Mesendoderm (in vitro differentiated cells): ENCODE data around the gene DIPK1A.

Experiments used
- DNase-seq: peaks from one replicate; pipeline ENCODE4 v3.0.0; 2013
- H2AK5ac ChIP-seq: 2 replicates; pipeline ENCODE4 v1.6.1; 2013; ENCODE audit warnings: low read length, inconsistent platforms
- H2BK120ac ChIP-seq: 2 replicates; pipeline ENCODE4 v1.6.1; 2013; ENCODE audit warnings: low read depth, mild to moderate bottlenecking, low read length, moderate library complexity, mixed read lengths
- H2BK15ac ChIP-seq: replicated peaks from 2 replicates; pipeline ENCODE4 v1.6.1; 2013; ENCODE audit warnings: low read depth, mild to moderate bottlenecking, moderate library complexity
- H2BK5ac ChIP-seq: 2 replicates; pipeline ENCODE4 v1.6.1; 2013; ENCODE audit warnings: low read length, inconsistent platforms
- H3K18ac ChIP-seq: 2 replicates; pipeline ENCODE4 v1.6.1; 2013; ENCODE audit warnings: mild to moderate bottlenecking, low read length, mixed read lengths
- H3K23ac ChIP-seq: one replicate; pipeline ENCODE4 v1.6.1; 2013; ENCODE audit warnings: low read length
- H3K27ac ChIP-seq: 2 replicates; pipeline ENCODE4 v1.5.1; 2013; ENCODE audit warnings: low read depth, mild to moderate bottlenecking, inconsistent platforms, low read length, moderate library complexity
- H3K27me3 ChIP-seq: 2 replicates; pipeline ENCODE4 v1.6.1; 2013; ENCODE audit warnings: low read length, control low read depth, mild to moderate bottlenecking, inconsistent platforms; ENCODE audit not compliant: insufficient read depth, poor library complexity
- H3K36me3 ChIP-seq: 2 replicates; pipeline ENCODE4 v1.6.1; 2013; ENCODE audit warnings: low read length, inconsistent platforms; ENCODE audit not compliant: control insufficient read depth, insufficient read depth
- H3K4ac ChIP-seq: one replicate; pipeline ENCODE4 v1.6.1; 2013; ENCODE audit warnings: low read depth, mild to moderate bottlenecking, low read length, moderate library complexity
- H3K4me1 ChIP-seq: 2 replicates; pipeline ENCODE4 v1.6.1; 2013; ENCODE audit warnings: low read depth, low read length, inconsistent platforms; ENCODE audit not compliant: control insufficient read depth
- H3K4me2 ChIP-seq: 2 replicates; pipeline ENCODE4 v1.6.1; 2013; ENCODE audit warnings: low read length
- H3K4me3 ChIP-seq: 2 replicates; pipeline ENCODE4 v1.5.1; 2013; ENCODE audit warnings: mild to moderate bottlenecking, low read length
- H3K56ac ChIP-seq: one replicate; pipeline ENCODE4 v1.6.1; 2013; ENCODE audit warnings: low read length
- H3K79me1 ChIP-seq: 2 replicates; pipeline ENCODE4 v1.6.1; 2013; ENCODE audit warnings: low read length, inconsistent platforms
- H3K79me2 ChIP-seq: 2 replicates; pipeline ENCODE4 v1.6.1; 2013; ENCODE audit warnings: mild to moderate bottlenecking, low read length; ENCODE audit not compliant: control insufficient read depth, insufficient read depth
- H3K9ac ChIP-seq: 2 replicates; pipeline ENCODE4 v1.6.1; 2013; ENCODE audit warnings: low read length, inconsistent platforms
- H4K5ac ChIP-seq: one replicate; pipeline ENCODE4 v1.6.1; 2013; ENCODE audit warnings: low read length
- H4K8ac ChIP-seq: one replicate; pipeline ENCODE4 v1.6.1; 2013; ENCODE audit warnings: low read depth, mild to moderate bottlenecking, control low read depth, low read length, moderate library complexity
- WGBS: extraction: QIAGEN DNeasy Blood & Tissue Kit; methylation state at CpG from one replicate; pipeline ENCODE4 v1.1.7; 2013; ENCODE audit warnings: low lambda C conversion rate, missing lambda C conversion rate; ENCODE audit not compliant: insufficient coverage; ENCODE audit errors: extremely low coverage; 5-methylcytosine and 5-hydroxymethylcytosine counted together

DIPK1A gene

DNA sequence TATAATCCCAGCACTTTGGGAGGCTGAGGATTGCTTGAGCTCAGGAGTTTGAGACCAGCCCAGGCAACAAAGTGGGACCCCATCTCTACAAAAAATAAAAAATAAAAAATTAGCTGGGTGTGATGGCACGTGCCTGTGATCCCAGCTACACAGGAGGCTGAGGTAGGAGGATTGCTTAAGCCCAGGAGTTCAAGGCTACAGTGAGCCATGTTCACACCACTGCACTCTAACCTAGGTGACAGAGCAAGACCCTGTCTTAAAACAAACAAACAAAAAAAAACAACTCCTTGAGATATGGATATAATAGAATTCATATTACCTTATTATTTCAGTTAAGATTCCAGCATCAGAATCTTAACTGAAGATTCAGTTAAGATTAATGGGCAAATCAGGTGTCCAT is 77.1 kb downstream of the DIPK1A start:
- Histone ChIP-seq H2BK120ac (no peak overlapping the region), H3K27ac (no peak overlapping the region), H2BK15ac (no peak overlapping the region), H3K4ac (no peak overlapping the region), H2BK5ac (no peak overlapping the region), H3K4me1 (no peaks in the 10 kb centered on the region), H3K79me2 (no peaks in the 10 kb centered on the region), H3K27me3 (no peaks in the 10 kb centered on the region), H3K18ac (no peak overlapping the region), H3K23ac (no peak overlapping the region), H3K36me3 (no peaks in the 10 kb centered on the region), H3K4me3 (no peak overlapping the region), H3K56ac (no peak overlapping the region), H3K4me2 (no peak overlapping the region), H4K8ac (peak overlapping the region; percentile 56), H3K79me1 (no peaks in the 10 kb centered on the region), H2AK5ac (no peak overlapping the region), H3K9ac (no peak overlapping the region), H4K5ac (no peak overlapping the region)
- no peak for DNase-seq
- no CpG with 5 or more reads among the region's 1 CpG for WGBS

- Histone ChIP-seq H3K79me2 (no peaks in the 10 kb centered on the region), H4K8ac (no peak overlapping the region), H3K56ac (no peak overlapping the region), H2BK5ac (no peak overlapping the region), H2BK15ac (no peak overlapping the region), H3K27ac (no peak overlapping the region), H3K18ac (no peak overlapping the region), H3K36me3 (no peaks in the 10 kb centered on the region), H4K5ac (no peak overlapping the region), H3K9ac (no peak overlapping the region), H3K79me1 (no peaks in the 10 kb centered on the region), H3K4me3 (no peak overlapping the region), H2AK5ac (no peak overlapping the region), H3K27me3 (no peaks in the 10 kb centered on the region), H3K4me2 (no peak overlapping the region), H3K4ac (no peak overlapping the region), H2BK120ac (no peak overlapping the region), H3K4me1 (no peaks in the 10 kb centered on the region), H3K23ac (no peak overlapping the region)
- DNase-seq: no peak
Measured at GRCh38 chr1:92883297-92883696, 78.0 kb downstream of the DIPK1A start.

- no CpG with 5 or more reads among the region's 1 CpG for WGBS
- H3K36me3 ChIP-seq: no peaks in the 10 kb centered on the region
Measured at GRCh38 chr1:92882819-92883218, 78.4 kb downstream of the DIPK1A start.

GRCh38 chr1:92881391-92881790 is 79.9 kb downstream of the DIPK1A start:
- Histone ChIP-seq H4K8ac (no peak overlapping the region), H3K27ac (no peak overlapping the region), H3K18ac (no peak overlapping the region), H2BK15ac (no peak overlapping the region), H3K79me2 (no peaks in the 10 kb centered on the region), H3K4me2 (no peak overlapping the region), H2BK120ac (no peak overlapping the region), H3K4ac (no peak overlapping the region), H3K4me1 (no peaks in the 10 kb centered on the region), H3K4me3 (no peak overlapping the region), H2BK5ac (no peak overlapping the region), H4K5ac (no peak overlapping the region), H2AK5ac (no peak overlapping the region), H3K56ac (no peak overlapping the region), H3K79me1 (no peaks in the 10 kb centered on the region), H3K9ac (no peak overlapping the region), H3K27me3 (no peaks in the 10 kb centered on the region), H3K36me3 (no peaks in the 10 kb centered on the region), H3K23ac (no peak overlapping the region)
- DNase-seq: no peak
- no CpG with 5 or more reads among the region's 3 CpGs for WGBS

More at GRCh38 chr1:92882819-92883218, 78.4 kb downstream of the DIPK1A start:
- Histone ChIP-seq H2BK5ac (no peak overlapping the region), H3K18ac (no peak overlapping the region), H2BK15ac (no peak overlapping the region), H3K56ac (no peak overlapping the region), H3K27me3 (no peaks in the 10 kb centered on the region), H3K79me2 (no peaks in the 10 kb centered on the region), H3K79me1 (no peaks in the 10 kb centered on the region), H3K27ac (no peak overlapping the region), H4K8ac (no peak overlapping the region), H3K4me2 (no peak overlapping the region), H2BK120ac (no peak overlapping the region), H3K23ac (no peak overlapping the region), H3K9ac (no peak overlapping the region), H3K4me1 (no peaks in the 10 kb centered on the region), H3K4me3 (no peak overlapping the region), H3K4ac (no peak overlapping the region), H2AK5ac (no peak overlapping the region), H4K5ac (no peak overlapping the region)
- DNase-seq: peak; percentile 59

DNA sequence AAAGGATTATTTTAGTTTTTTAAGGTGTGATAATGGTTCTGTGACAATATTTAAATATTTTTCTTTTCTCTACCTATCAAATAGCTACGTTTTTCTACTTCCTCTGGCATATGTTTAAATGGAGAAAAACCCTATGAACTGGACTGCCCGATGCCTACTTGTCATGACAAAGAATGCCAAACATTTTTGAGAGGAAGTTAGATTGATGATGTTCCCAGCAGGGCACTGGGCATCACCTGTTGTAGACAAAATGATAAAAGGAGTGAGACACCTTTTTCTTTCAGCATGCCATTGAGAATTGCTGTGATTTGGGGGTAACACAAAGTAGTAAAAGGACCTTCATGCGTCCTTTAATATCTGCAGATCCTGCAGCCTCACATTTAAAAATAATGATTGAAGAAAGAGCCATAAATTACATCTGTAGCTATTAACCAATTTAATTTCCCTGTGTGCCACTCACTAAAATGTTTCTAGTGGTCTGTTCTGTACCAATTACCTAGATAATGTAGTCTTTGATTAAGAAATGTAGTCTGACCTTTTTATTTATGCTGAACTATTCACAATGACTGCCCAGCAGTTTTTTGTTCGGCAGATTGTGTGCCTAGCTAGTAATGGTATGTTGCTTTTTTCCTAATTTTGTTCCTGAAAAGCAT is 81.8 kb downstream of the DIPK1A start:
- Histone ChIP-seq H3K18ac (no peak overlapping the region), H3K23ac (no peak overlapping the region), H3K4me1 (no peaks in the 10 kb centered on the region), H3K4me3 (no peak overlapping the region), H3K9ac (no peak overlapping the region), H3K27me3 (no peaks in the 10 kb centered on the region), H2BK5ac (no peak overlapping the region), H3K36me3 (no peaks in the 10 kb centered on the region), H3K27ac (no peak overlapping the region), H2AK5ac (no peak overlapping the region), H4K8ac (no peak overlapping the region), H3K4me2 (no peak overlapping the region), H3K56ac (no peak overlapping the region), H4K5ac (no peak overlapping the region), H3K79me2 (no peaks in the 10 kb centered on the region), H2BK15ac (no peak overlapping the region), H3K79me1 (no peaks in the 10 kb centered on the region), H3K4ac (no peak overlapping the region), H2BK120ac (no peak overlapping the region)
- no peak for DNase-seq
- WGBS: no CpG with 5 or more reads among the region's 4 CpGs

- no CpG with 5 or more reads among the region's 4 CpGs for WGBS
Measured at GRCh38 chr1:92877792-92878191, 83.5 kb downstream of the DIPK1A start.

More at GRCh38 chr1:92877792-92878191, 83.5 kb downstream of the DIPK1A start:
- Histone ChIP-seq H3K4me1 (no peaks in the 10 kb centered on the region), H3K27ac (no peak overlapping the region), H4K5ac (no peak overlapping the region), H2BK15ac (no peak overlapping the region), H3K9ac (no peak overlapping the region), H3K4me3 (no peak overlapping the region), H3K18ac (no peak overlapping the region), H3K4me2 (no peak overlapping the region), H3K27me3 (no peaks in the 10 kb centered on the region), H3K23ac (no peak overlapping the region), H2BK5ac (no peak overlapping the region), H3K36me3 (no peaks in the 10 kb centered on the region), H2BK120ac (no peak overlapping the region), H3K79me1 (no peaks in the 10 kb centered on the region), H2AK5ac (no peak overlapping the region), H3K56ac (no peak overlapping the region), H3K79me2 (no peaks in the 10 kb centered on the region), H4K8ac (no peak overlapping the region), H3K4ac (no peak overlapping the region)
- DNase-seq: no peak
